CD4-positive, alpha-beta T cell (primary cell): ENCODE measurements around the gene PDE4B. TPM values are rescaled to one million over a fixed set of nuclear protein-coding genes. Genes with fewer than 3 reads are reported as not detected.

ENCODE experiments used
- ATAC-seq: fragments of 200-7000 bp; cut with Tn5 transposase; one replicate; pipeline ENCODE4 v1.10.0; 2022; ENCODE audit warnings: mild to moderate bottlenecking; ENCODE audit not compliant: poor library complexity
- CTCF ChIA-PET: fragments of 350-600 bp; sonication (Branson Sonifier 250); formaldehyde crosslinking; loops from one replicate; lab custom pipeline; 2021; ENCODE audit warnings: antibody characterized with exemption, inconsistent platforms; lab: Charles Lee
- POLR2A ChIA-PET: fragments of 350-600 bp; sonication (Branson Sonifier 250); formaldehyde crosslinking; loops from one replicate; lab custom pipeline; 2021; ENCODE audit warnings: antibody characterized with exemption, inconsistent platforms; lab: Charles Lee
- DNase-seq, 14 experiments: peaks; one replicate each; pipeline ENCODE4 v3.0.0-alpha.2; 2013 to 2020; ENCODE audit warnings: mixed read lengths in 2 of 14
- H3K27ac ChIP-seq, 2 donors: one replicate each; pipeline versions ENCODE4 v1.5.1 to v1.7.0; 2013; ENCODE audit warnings: low read length in 2 of 2, low read depth in 1 of 2, mild to moderate bottlenecking in 1 of 2
- H3K27me3 ChIP-seq, 2 experiments: 1 replicate in 1 of 2; 2 replicates in 1 of 2; pipeline versions ENCODE4 v1.6.1 to v1.7.0; 2013; ENCODE audit warnings: low read length in 2 of 2, control low read depth in 1 of 2, mild to moderate bottlenecking in 1 of 2, moderate library complexity in 1 of 2; ENCODE audit not compliant: insufficient read depth in 2 of 2, control insufficient read depth in 1 of 2
- H3K36me3 ChIP-seq: one replicate; pipeline ENCODE4 v1.6.1; 2013; ENCODE audit warnings: low read length, control low read depth; ENCODE audit not compliant: insufficient read depth
- H3K4me1 ChIP-seq: one replicate; pipeline ENCODE4 v1.6.1; 2013; ENCODE audit warnings: low read length, control low read depth; ENCODE audit not compliant: insufficient read depth
- H3K4me3 ChIP-seq: one replicate; pipeline ENCODE4 v1.5.1; 2013; ENCODE audit warnings: mild to moderate bottlenecking, low read length, moderate library complexity
- H3K9me3 ChIP-seq, 2 experiments: 1 replicate in 1 of 2; 2 replicates in 1 of 2; pipeline versions ENCODE4 v1.6.1 to v1.7.0; 2013; ENCODE audit warnings: low read length in 2 of 2, mild to moderate bottlenecking in 2 of 2, control low read depth in 1 of 2, moderate library complexity in 1 of 2; ENCODE audit not compliant: control insufficient read depth in 1 of 2, insufficient read depth in 1 of 2
- H3K27ac Mint-ChIP-seq: one replicate; pipeline ENCODE4 v1.8.0; 2020; ENCODE audit warnings: mixed read lengths
- H3K27me3 Mint-ChIP-seq: one replicate; pipeline ENCODE4 v1.8.0; 2021; ENCODE audit warnings: mixed read lengths
- H3K36me3 Mint-ChIP-seq: one replicate; pipeline ENCODE4 v1.8.0; 2021; ENCODE audit warnings: low read depth, mixed read lengths
- H3K4me1 Mint-ChIP-seq: one replicate; pipeline ENCODE4 v1.8.0; 2021; ENCODE audit warnings: low read depth, mixed read lengths
- H3K4me3 Mint-ChIP-seq: one replicate; pipeline ENCODE4 v1.8.0; 2020; ENCODE audit warnings: mild to moderate bottlenecking, mixed read lengths
- H3K9me3 Mint-ChIP-seq: one replicate; pipeline ENCODE4 v1.8.0; 2020; ENCODE audit warnings: mixed read lengths
- intact Hi-C, 2 experiments: fragments of 100-400 bp; cut with DNase I in 1 of 2; cut with micrococcal nuclease in 1 of 2; formaldehyde crosslinking; loops; one replicate each; pipeline versions ENCODE4 v1.15.1 to v1.9.0; 2023 to 2025; cut with DNase I, micrococcal nuclease
- total RNA-seq, 174 experiments: library from RNA in 2 of 174; stranded (reverse) in 2 of 174; gene quantifications; one replicate each; pipeline ENCODE4 v1.2.3 and lab custom pipeline; 2021 to 2026
- TF ChIP-seq, protein P1 (sequence below): fragments of 200-600 bp; IDR thresholded peaks from one replicate; pipeline ENCODE4 v1.8.0; 2022; ENCODE audit warnings: antibody characterized with exemption, mild to moderate bottlenecking

The PDE4B gene
- total RNA-seq, 2 experiments from 2014 or later = 155 to 159 TPM

- H3K36me3 ChIP-seq = no peaks in the 10 kb centered on the region
- DNase-seq (no peak), ATAC-seq (no peak)
- Mint-ChIP-seq H3K4me1 (peaks cover 94% of the 10 kb centered on the region), H3K27ac (peak overlapping the region; percentile 88), H3K9me3 (no peaks in the 10 kb centered on the region), H3K27me3 (no peaks in the 10 kb centered on the region), H3K4me3 (no peak overlapping the region), H3K36me3 (no peaks in the 10 kb centered on the region)
- H3K27ac ChIP-seq = peak overlapping the region; percentile 5 to 20
- H3K4me3 ChIP-seq = no peak overlapping the region
- H3K27me3 ChIP-seq = no peaks in the 10 kb centered on the region
- intact Hi-C loops = loop anchor here in 1 of 2 experiments (1.0 to 5.0 kb wide), 5 partner anchors 50 to 163 kb away; no protein-coding TSS in a partner anchor
- ChIA-PET CTCF (interaction anchor here (1.0 to 2.6 kb wide), 18 partner anchors 10 to 164 kb away, joined by 3 to 35 read pairs (median 7); no protein-coding TSS in a partner anchor), POLR2A (interaction anchor here (0.7 to 2.2 kb wide), 12 partner anchors 11 to 509 kb away, joined by 3 to 38 read pairs (median 3); no protein-coding TSS in a partner anchor)
- TF ChIP-seq, protein P1, sequence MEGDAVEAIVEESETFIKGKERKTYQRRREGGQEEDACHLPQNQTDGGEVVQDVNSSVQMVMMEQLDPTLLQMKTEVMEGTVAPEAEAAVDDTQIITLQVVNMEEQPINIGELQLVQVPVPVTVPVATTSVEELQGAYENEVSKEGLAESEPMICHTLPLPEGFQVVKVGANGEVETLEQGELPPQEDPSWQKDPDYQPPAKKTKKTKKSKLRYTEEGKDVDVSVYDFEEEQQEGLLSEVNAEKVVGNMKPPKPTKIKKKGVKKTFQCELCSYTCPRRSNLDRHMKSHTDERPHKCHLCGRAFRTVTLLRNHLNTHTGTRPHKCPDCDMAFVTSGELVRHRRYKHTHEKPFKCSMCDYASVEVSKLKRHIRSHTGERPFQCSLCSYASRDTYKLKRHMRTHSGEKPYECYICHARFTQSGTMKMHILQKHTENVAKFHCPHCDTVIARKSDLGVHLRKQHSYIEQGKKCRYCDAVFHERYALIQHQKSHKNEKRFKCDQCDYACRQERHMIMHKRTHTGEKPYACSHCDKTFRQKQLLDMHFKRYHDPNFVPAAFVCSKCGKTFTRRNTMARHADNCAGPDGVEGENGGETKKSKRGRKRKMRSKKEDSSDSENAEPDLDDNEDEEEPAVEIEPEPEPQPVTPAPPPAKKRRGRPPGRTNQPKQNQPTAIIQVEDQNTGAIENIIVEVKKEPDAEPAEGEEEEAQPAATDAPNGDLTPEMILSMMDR = no peak
- peaks cover 60% of the 10 kb centered on the region for H3K4me1 ChIP-seq
- no peaks in the 10 kb centered on the region for H3K9me3 ChIP-seq
These were observed 489.1 kb downstream of the PDE4B start for GRCh38 chr1:66281808-66282207.

GRCh38 chr1:66282343-66282852 lies 489.7 kb downstream of the PDE4B start:
- peak overlapping the region; percentile 88 for H3K27ac Mint-ChIP-seq
- H3K4me3 Mint-ChIP-seq = peak overlapping the region; percentile 45

DNA sequence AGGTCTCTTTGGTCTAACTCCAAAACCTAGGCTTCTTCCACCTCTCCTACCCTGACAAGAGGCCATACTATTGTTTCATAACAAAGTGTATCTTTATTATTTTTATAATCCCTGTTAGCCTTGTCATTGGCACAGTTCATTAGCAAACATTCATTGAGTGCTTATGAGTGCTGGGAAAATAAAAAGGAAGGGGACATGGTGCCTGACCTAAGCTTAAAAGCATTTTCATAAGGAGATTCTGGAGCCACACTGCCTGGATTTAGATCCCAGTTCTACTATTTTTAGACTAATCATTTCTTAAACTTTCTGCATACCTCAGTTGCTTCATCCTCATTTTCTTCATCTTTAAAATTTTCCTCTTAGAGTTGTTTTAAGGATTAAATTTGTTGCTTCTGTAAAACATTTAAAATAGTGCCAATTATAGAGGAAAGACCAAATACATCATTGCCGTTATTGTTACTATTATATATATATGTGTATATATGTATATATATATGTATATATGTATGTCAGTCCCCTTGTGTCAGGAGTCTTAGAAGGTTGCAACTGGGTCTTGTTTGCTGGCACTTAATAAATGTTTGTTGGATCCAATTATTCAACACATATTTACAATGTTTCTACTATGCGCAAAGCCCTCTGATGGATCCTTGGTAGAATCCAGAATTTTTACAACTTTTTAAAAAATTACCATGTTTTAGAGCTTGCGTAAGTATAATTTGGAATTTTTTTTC lies 490.4 kb downstream of the PDE4B start:
- H3K27me3 ChIP-seq = no peaks in the 10 kb centered on the region

More at GRCh38 chr1:66282343-66282852, 489.7 kb downstream of the PDE4B start:
- peaks cover 91% of the 10 kb centered on the region for H3K4me1 Mint-ChIP-seq
- H3K9me3 Mint-ChIP-seq = no peaks in the 10 kb centered on the region
- H3K27me3 ChIP-seq = no peaks in the 10 kb centered on the region
- peak overlapping the region; percentile 5 to 67 for H3K27ac ChIP-seq
- no peak overlapping the region for H3K4me3 ChIP-seq
- intact Hi-C loops = loop anchor here in 1 of 2 experiments (1.0 to 5.0 kb wide), 5 partner anchors 50 to 163 kb away; no protein-coding TSS in a partner anchor
- ChIA-PET POLR2A (interaction anchor here (0.6 to 2.2 kb wide), 18 partner anchors 9 to 651 kb away, joined by 3 to 38 read pairs (median 3); no protein-coding TSS in a partner anchor), CTCF (interaction anchor here (0.6 to 2.6 kb wide), 23 partner anchors 9 to 168 kb away, joined by 3 to 35 read pairs (median 5); no protein-coding TSS in a partner anchor)
- no peaks in the 10 kb centered on the region for H3K36me3 ChIP-seq
- TF ChIP-seq, protein P1 = no peak
- no peaks in the 10 kb centered on the region for H3K36me3 Mint-ChIP-seq
- peaks cover 54% of the 10 kb centered on the region for H3K4me1 ChIP-seq
- DNase-seq = peak in 12 of 14 experiments; percentile 17 to 92 (median 49)
- no peaks in the 10 kb centered on the region for H3K9me3 ChIP-seq
- peak; percentile 95 for ATAC-seq
- no peaks in the 10 kb centered on the region for H3K27me3 Mint-ChIP-seq

More for the DNA sequence above, 490.4 kb downstream of the PDE4B start:
- CTCF ChIA-PET = interaction anchor here (0.6 to 2.6 kb wide), 23 partner anchors 8 to 167 kb away, joined by 3 to 35 read pairs (median 5); no protein-coding TSS in a partner anchor
- no peak for ATAC-seq
- peaks cover 88% of the 10 kb centered on the region for H3K4me1 Mint-ChIP-seq
- Histone ChIP-seq H3K4me3 (no peak overlapping the region), H3K4me1 (peaks cover 49% of the 10 kb centered on the region), H3K27ac (peak overlapping the region in 1 of 2 donors; percentile 67), H3K36me3 (no peaks in the 10 kb centered on the region), H3K9me3 (no peaks in the 10 kb centered on the region)
- TF ChIP-seq, protein P1 = no peak
- H3K27me3 Mint-ChIP-seq = no peaks in the 10 kb centered on the region
- peak overlapping the region; percentile 88 for H3K27ac Mint-ChIP-seq
- H3K36me3 Mint-ChIP-seq = no peaks in the 10 kb centered on the region
- POLR2A ChIA-PET = interaction anchor here (0.6 to 2.2 kb wide), 16 partner anchors 8 to 650 kb away, joined by 3 to 38 read pairs (median 3); no protein-coding TSS in a partner anchor
- no peak for DNase-seq
- intact Hi-C loops = loop anchor here in 1 of 2 experiments (1.0 to 5.0 kb wide), 5 partner anchors 49 to 162 kb away; no protein-coding TSS in a partner anchor
- H3K9me3 Mint-ChIP-seq = no peaks in the 10 kb centered on the region
- H3K4me3 Mint-ChIP-seq = peak overlapping the region; percentile 45
